Measurements from ENCODE around the gene BICC1. TPM values are rescaled to one million over a fixed set of nuclear protein-coding genes. Genes with fewer than 3 reads are reported as not detected.
"Not testable (repeated sequence)": the region's sequence is repeated elsewhere in the genome, so short reads cannot be mapped to it uniquely, and the experiment has no call there.

BICC1 gene
- total and polyA plus RNA-seq, 8 donors, result 19.0 to 37.4 (median 23.0) TPM

DNA sequence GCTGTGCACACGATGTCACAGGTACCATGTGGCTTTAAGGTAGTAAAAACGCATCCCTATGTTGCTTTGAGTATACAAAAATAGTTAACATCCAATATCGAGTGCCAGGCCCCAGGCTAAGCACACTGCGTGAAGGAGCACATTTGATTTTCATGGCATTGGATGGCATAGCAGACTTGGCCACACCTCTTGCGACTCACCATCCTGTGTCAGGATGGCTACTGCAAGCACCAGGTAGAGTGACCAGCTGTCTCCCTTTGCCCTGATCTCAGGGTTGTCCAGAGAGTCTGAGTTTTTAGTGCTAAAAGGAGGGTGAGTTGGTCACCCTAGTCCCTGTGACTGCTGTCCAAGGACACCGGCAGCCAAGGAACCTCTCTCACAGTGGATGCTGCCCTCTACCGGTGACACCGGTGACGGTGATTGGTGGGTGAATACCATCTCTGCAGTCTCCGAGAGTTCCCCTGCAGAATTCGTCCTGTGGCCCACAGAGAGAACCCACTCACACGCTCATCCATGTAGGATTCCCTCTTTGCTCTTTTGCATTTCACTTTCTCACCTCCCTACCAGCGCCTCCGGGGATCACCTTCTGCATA is 76.1 kb downstream of the BICC1 start:
- ATAC-seq (peak in 3 of 4 donors; percentile 40 to 70 (median 63)), DNase-seq (peak in 5 of 6 donors; percentile 25 to 64 (median 37)), FAIRE-seq (no peak)
- no peaks in the 10 kb centered on the region for H3K36me3 ChIP-seq
- intact Hi-C loops (cut with DNase I), result no loop called here
- H3K4me3 ChIP-seq, result no peak overlapping the region
- H3K27ac ChIP-seq, result no peak overlapping the region
- no peaks in the 10 kb centered on the region for H3K9me3 ChIP-seq
- 51 to 71% methylated on average over 14 of the region's 14 CpGs for WGBS, 2 donors
- no peaks in the 10 kb centered on the region for H3K27me3 ChIP-seq
- no peaks in the 10 kb centered on the region for H3K4me1 ChIP-seq
- TF ChIP-seq, protein P1, sequence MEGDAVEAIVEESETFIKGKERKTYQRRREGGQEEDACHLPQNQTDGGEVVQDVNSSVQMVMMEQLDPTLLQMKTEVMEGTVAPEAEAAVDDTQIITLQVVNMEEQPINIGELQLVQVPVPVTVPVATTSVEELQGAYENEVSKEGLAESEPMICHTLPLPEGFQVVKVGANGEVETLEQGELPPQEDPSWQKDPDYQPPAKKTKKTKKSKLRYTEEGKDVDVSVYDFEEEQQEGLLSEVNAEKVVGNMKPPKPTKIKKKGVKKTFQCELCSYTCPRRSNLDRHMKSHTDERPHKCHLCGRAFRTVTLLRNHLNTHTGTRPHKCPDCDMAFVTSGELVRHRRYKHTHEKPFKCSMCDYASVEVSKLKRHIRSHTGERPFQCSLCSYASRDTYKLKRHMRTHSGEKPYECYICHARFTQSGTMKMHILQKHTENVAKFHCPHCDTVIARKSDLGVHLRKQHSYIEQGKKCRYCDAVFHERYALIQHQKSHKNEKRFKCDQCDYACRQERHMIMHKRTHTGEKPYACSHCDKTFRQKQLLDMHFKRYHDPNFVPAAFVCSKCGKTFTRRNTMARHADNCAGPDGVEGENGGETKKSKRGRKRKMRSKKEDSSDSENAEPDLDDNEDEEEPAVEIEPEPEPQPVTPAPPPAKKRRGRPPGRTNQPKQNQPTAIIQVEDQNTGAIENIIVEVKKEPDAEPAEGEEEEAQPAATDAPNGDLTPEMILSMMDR (IDR thresholded peaks at IDR 0.05), result no peak

DNA sequence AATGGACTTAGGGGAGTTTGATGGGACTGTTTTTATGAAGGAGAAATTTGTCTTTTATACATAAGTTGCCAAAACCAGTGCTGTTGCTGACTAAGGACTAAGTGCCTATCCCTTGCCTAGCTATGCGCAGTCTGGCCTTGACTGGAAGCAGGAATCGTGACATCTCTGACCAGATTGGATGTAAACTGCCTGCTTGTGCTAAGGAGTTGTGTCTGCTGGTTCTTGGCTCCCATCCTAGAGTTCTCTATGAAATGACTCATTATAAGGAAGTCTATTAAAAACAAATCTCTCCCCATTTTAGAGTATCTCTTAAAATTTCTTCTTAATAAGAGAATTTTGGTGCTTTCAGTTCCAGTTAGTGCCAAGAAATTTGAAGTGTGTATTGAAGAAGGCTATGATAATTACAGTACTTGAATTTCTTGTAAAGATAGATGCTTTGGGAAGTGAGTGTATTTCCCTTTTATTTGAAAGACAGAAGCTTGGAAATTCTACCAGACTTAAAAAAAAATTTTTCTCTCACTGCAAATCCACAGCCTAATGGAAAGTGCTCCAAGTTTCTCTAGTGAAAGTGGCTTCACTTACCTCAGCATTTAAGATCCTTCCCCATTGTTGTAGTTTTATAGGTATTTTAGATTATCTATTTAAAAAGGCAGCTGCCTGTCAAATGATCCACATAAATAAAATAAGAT is 77.6 kb downstream of the BICC1 start:
- no peaks in the 10 kb centered on the region for H3K9me3 ChIP-seq
- no peak overlapping the region for H3K4me3 ChIP-seq
- no peak for FAIRE-seq
- no peaks in the 10 kb centered on the region for H3K27me3 ChIP-seq
- peak in 3 of 4 donors; percentile 53 to 81 (median 68) for ATAC-seq
- WGBS, 2 donors, result 52 to 67% methylated on average over 2 of the region's 2 CpGs
- intact Hi-C loops (cut with DNase I), result no loop called here
- TF ChIP-seq, protein P1 (IDR thresholded peaks at IDR 0.05), result no peak
- H3K36me3 ChIP-seq, result no peaks in the 10 kb centered on the region
- H3K4me1 ChIP-seq, result no peaks in the 10 kb centered on the region
- peak in 1 of 6 donors; percentile 22 for DNase-seq
- H3K27ac ChIP-seq, result no peak overlapping the region

DNA sequence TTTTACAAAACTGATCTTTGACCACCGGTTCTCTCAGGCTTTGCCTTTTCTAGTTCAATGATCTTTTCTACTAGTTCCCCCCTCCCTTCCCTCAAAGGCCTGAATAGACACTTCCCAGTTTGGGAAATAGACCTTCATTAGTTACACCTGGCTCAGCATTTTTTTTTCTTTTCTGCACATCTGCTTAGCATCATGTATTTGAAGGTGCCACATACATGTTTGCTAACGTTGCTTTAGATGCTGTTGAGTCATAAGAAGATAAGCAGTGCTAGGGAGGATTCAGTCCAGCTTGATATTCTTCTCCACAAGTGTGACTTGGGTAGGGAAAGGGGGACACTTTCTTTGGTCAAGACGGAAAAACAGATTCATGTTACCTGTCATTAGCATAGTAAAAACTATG is 78.3 kb downstream of the BICC1 start:
- ATAC-seq, result no peak
- Histone ChIP-seq H3K27me3 (no peaks in the 10 kb centered on the region), H3K4me1 (no peaks in the 10 kb centered on the region), H3K4me3 (no peak overlapping the region), H3K36me3 (no peaks in the 10 kb centered on the region), H3K9me3 (no peaks in the 10 kb centered on the region), H3K27ac (no peak overlapping the region)
- TF ChIP-seq, protein P1 (IDR thresholded peaks at IDR 0.05), result no peak
- intact Hi-C loops (cut with DNase I), result no loop called here
- DNase-seq, result no peak
- 46 to 67% methylated on average over 3 of the region's 3 CpGs for WGBS, 2 donors
- FAIRE-seq, result no peak

DNA sequence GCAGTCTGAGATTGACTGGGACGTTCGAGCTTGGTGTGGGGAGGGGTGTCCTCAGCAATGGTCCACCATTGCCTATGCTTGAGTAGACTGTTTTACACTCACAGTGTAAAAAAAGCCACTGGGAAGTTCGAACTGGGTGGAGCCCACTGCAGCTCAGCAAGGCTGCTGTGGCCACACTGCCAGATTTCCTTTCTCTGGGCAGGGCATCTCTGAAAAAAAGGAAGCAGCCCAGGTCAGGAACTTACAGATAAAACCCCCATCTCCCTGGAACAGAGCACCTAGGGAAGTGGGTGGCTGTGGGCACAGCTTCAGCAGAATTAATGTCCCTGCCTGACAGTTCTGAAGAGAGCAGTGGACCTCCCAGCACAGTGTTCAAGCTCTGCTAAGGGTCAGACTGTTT is 80.3 kb downstream of the BICC1 start:
- Histone ChIP-seq H3K27ac (no peak overlapping the region), H3K4me3 (no peak overlapping the region), H3K27me3 (no peaks in the 10 kb centered on the region), H3K9me3 (no peaks in the 10 kb centered on the region), H3K36me3 (no peaks in the 10 kb centered on the region), H3K4me1 (no peaks in the 10 kb centered on the region)
- DNase-seq, result no peak
- 53 to 75% methylated on average over 3 of the region's 3 CpGs for WGBS, 2 donors
- no peak for ATAC-seq
- TF ChIP-seq, protein P1 (IDR thresholded peaks at IDR 0.05), result no peak
- intact Hi-C loops (cut with DNase I), result no loop called here
- FAIRE-seq, result no peak

DNA sequence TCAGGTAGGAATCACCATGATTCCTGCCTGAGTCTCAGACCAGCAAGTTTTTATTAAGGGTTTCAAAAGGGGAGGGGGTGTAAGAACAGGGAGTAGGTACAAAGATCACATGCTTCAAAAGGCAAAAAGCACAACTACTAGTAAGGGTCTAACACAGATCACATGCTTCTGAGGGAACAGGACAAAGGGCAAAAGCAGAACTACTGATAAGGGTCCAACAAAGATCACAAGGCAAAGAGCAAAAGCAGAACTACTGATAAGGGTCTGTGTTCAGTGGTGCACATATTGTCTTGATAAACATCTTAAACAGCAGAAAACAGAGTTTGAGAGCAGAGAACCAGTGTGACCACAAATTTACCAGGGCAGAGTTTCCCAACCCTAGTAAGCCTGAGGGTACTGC is 84.5 kb downstream of the BICC1 start:
- DNase-seq; H3K36me3 ChIP-seq; FAIRE-seq; ATAC-seq; H3K4me1 ChIP-seq; intact Hi-C loops (cut with DNase I); H3K27ac ChIP-seq; H3K27me3 ChIP-seq; H3K4me3 ChIP-seq; H3K9me3 ChIP-seq: not testable (repeated sequence)
